ENCODE measurements around the gene RYR3. TPM values are rescaled to one million over a fixed set of nuclear protein-coding genes. Genes with fewer than 3 reads are reported as not detected.

RYR3 gene
- total and polyA plus RNA-seq, 7 donors: 2.5 to 159 (median 24.0) TPM

DNA sequence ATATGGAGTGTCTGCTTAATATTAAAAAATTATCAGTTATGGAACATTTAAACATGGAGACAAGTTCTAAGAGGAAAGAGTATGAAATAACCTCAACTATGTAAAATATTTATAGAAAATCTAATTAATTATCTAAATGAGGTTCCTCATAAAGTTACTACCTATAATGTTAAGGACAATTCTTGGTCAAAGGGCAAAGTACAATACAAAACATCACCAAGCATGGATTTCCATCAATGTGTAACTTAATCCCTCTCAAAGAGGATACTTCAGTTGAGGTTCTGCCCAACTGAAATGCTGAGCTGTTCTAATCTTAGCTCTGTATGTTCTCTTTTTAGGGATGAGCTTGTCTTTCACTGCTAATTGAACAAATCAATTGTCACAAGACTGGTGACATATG is 601.6 kb downstream of the RYR3 start:
- TF ChIP-seq, protein P1, sequence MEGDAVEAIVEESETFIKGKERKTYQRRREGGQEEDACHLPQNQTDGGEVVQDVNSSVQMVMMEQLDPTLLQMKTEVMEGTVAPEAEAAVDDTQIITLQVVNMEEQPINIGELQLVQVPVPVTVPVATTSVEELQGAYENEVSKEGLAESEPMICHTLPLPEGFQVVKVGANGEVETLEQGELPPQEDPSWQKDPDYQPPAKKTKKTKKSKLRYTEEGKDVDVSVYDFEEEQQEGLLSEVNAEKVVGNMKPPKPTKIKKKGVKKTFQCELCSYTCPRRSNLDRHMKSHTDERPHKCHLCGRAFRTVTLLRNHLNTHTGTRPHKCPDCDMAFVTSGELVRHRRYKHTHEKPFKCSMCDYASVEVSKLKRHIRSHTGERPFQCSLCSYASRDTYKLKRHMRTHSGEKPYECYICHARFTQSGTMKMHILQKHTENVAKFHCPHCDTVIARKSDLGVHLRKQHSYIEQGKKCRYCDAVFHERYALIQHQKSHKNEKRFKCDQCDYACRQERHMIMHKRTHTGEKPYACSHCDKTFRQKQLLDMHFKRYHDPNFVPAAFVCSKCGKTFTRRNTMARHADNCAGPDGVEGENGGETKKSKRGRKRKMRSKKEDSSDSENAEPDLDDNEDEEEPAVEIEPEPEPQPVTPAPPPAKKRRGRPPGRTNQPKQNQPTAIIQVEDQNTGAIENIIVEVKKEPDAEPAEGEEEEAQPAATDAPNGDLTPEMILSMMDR (IDR thresholded peaks at IDR 0.05): no peak

DNA sequence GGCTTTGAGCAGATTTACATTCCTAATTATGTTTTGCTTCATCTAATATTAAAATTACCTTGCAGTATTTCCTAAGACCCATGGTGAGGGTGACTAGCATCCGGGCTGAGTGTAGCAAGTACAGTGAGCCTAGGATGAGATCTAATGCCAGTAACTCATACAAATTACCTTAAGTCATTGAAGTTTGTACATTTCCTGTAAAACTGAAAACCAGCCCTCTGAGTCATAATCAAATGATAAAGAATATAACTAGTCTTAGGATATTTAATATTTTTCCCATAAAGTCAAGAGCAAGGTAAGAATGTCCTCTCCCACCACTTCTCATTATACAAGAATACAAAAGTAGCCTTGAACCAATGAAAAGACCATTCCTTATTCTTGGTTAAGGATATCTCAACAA is 602.7 kb downstream of the RYR3 start:
- Histone ChIP-seq H3K9me3 (no peaks in the 10 kb centered on the region), H3K4me3 (no peak overlapping the region), H3K27me3 (ENCODE audit: insufficient read depth in 3 of 3, low read length in 2 of 3) (no peaks in the 10 kb centered on the region), H3K36me3 (ENCODE audit: insufficient read depth in 1 of 2, low read depth in 1 of 2) (no peaks in the 10 kb centered on the region), H3K4me1 (peaks cover 5% of the 10 kb centered on the region), H3K27ac (no peak overlapping the region)
- DNase-seq (no peak), ATAC-seq (no peak)
- intact Hi-C loops (cut with DNase I): no loop called here
- TF ChIP-seq, protein P1 (IDR thresholded peaks at IDR 0.05): no peak
- WGBS, 3 donors: 84 to 90% (median 88%) methylated on average over 1 of the region's 1 CpG

More for the DNA sequence above, 601.6 kb downstream of the RYR3 start:
- DNase-seq (no peak), ATAC-seq (no peak)
- Histone ChIP-seq H3K4me1 (peaks cover 5% of the 10 kb centered on the region), H3K9me3 (no peaks in the 10 kb centered on the region), H3K4me3 (no peak overlapping the region), H3K36me3 (ENCODE audit: insufficient read depth in 1 of 2, low read depth in 1 of 2) (no peaks in the 10 kb centered on the region), H3K27ac (no peak overlapping the region), H3K27me3 (ENCODE audit: insufficient read depth in 3 of 3, low read length in 2 of 3) (no peaks in the 10 kb centered on the region)
- intact Hi-C loops (cut with DNase I): no loop called here

Other genes with a start within 250 kb of the RYR3 start
- 10 to 100 TPM in 2 of 4 donors, 1 to 10 TPM in 2; 2.2 to 20.0 (median 6.4) TPM for gene FMN1, start 116.3 kb upstream of the RYR3 start, total RNA-seq
- 1 to 10 TPM in 1 of 3 donors, under 1 TPM in 2; 0.21 to 2.5 (median 0.25) TPM for gene FMN1, start 116.3 kb upstream of the RYR3 start, polyA plus RNA-seq

Data from psoas muscle (tissue), 8 donors.